LNCAP (cell line): ENCODE results near the gene SRP68.

ENCODE experiments used
- CTCF ChIP-seq: fragments of 450-650 bp; IDR thresholded peaks from 2 replicates; pipeline ENCODE4 v1.5.1; 2017; ENCODE audit warnings: mild to moderate bottlenecking

Gene SRP68

GRCh38 chr17:75995385-75995925, 76.9 kb downstream of the SRP68 start:
- TF ChIP-seq CTCF: no peak

DNA sequence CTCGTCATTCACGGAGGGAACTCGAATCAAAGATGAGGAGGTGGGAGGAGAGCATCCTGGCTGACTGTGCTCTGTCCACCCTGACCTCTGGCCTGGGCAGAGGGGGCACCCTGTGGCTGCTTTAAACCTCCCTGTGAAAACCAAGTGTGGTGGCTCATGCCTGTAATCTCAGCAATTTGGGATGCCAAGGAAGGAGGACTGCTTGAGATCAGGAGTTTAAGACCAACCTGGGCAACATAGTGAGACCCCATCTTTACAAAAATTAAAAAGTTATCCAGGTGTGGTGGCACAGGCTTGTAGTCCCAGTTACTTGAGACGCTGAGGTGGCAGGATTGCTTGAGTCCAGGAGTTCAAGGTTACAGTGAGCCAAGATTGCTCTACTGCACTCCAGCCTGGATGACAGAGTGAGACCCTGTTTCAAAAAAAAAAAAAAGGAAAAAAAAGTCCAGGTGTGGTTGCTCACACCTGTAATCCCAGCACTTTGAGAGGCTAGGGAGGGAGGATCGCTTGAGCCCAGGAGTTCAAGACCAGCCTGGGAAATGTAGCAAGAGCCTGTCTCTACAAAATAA, 77.4 kb downstream of the SRP68 start:
- no peak for TF ChIP-seq CTCF

DNA sequence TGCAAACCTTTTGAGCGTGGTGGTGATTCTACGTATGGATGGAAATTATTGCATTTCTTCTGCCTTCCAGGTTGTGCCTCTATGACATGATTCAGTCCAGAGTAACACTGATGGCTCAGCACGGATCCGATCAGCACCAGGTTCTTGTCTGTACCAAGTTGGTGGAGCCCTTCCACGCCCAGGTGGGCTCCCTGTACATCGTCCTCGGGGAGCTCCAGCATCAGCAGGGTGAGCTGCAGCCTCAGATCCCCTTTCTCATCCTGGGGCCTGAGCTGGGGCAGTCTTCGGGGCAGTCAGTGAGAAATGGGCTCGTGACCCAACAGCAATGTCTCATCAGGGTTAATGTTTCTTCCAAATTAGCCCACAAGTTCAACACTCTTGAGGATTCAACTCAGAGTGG, 80.9 kb downstream of the SRP68 start:
- no peak for TF ChIP-seq CTCF
